ENCODE results near the gene EPB41L5.
A peak's percentile ranks its signal among the peaks of the same experiment; 100 is the strongest.
"Not testable (repeated sequence)": the region's sequence is repeated elsewhere in the genome, so short reads cannot be mapped to it uniquely, and the experiment has no call there.

The EPB41L5 gene

DNA sequence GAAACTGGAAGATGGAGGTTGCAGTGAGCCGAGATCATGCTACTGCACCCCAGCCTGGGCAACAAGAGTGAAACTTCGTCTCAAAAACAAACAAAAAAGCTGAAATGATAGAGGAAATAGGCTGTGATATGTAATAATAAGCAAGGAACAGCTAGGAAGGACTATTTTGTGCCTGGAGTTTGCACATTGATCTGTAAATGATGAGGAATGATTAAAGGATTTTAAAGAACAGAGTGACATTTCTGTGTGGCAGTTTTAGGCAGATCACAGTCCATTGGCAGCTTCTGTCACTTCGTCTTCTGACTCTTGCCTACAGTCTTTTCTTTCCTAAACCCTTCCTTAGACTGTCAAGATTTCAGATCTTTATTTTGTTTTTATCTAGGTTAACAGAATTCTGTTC, 19.4 kb downstream of the EPB41L5 start:
- DNase-seq: no peak

- no peak for DNase-seq
Measured at GRCh38 chr2:120034027-120034426, 21.1 kb downstream of the EPB41L5 start.

DNA sequence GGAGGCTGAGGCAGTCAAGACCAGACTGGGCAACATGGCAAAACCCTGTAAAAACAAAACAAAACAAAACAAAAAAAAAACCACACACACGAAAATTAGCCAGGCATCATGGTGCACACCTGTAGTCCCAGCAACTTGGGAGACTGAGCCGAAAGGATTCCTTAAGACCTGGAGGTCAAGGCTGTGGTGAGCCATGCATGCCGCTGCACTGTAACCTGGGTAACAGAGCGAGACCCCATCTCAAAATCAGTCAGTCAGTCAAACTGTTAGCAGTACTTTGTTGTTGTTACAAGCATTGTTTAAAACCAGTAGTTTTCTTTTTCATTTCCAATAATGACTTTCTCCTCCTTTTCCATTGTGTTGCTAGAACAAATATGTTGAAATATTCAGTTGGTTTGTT, 21.7 kb downstream of the EPB41L5 start:
- no peak for DNase-seq

DNA sequence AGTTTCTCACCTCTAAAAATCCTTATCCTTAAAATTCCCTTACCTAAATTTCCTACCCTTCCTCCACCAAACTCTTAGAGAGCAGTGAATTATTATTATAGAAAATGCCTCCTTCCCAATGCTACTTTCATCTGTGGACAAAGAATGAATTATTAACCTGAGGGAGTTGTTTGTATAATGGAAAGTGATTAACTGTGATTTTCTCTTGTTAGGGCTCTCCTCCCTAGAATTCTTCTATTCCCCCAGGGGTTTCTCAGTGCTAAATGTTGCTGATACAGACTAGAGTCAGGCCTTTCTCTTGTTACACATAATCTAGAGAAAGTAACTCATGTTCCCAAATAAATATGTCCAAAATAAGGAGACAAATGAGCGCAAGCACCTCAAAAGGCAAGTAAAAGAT, 23.3 kb downstream of the EPB41L5 start:
- no peak for DNase-seq

DNA sequence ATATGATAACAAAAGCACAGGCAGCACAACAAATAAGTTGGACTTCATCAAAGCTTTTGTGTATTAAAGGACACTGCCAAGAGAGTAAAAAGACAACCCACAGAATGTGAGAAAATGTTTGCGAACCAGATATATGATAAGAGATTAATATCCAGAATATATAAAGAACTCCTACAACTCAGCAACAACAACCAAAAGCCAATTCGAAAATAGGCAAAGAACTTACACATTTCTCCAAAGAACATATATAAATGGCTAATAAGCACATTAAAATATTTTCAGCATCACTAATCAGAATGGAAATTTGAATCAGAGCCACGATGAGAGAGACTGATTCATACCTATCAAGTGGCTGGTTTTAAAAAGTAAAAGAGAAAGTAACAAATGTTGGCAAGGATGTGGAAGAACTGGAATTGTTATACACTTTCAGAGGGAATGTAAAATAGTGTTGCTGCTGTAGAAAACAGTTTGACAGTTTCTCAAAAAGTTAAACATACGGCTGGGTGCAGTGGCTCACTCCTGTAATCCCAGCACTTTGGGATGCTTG, 25.2 kb downstream of the EPB41L5 start:
- DNase-seq: no peak

GRCh38 chr2:120042359-120042758, 29.5 kb downstream of the EPB41L5 start:
- DNase-seq: no peak

GRCh38 chr2:120044336-120044735, 31.5 kb downstream of the EPB41L5 start:
- no peak for DNase-seq

DNA sequence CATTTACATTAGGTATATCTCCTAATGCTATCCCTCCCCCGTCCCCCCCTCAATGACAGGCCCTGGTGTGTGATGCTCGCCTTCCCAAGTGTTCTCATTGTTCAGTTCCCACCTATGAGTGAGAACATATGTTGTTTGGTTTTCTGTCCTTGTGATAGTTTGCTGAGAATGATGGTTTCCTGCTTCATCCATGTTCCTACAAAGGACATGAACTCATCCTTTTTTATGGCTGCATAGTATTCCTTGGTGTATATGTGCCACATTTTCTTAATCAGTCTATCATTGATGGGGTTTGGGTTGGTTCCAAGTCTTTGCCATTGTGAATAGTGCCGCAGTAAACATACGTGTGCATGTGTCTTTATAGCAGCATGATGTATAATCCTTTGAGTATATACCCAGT, 32.9 kb downstream of the EPB41L5 start:
- not testable (repeated sequence) for DNase-seq

DNA sequence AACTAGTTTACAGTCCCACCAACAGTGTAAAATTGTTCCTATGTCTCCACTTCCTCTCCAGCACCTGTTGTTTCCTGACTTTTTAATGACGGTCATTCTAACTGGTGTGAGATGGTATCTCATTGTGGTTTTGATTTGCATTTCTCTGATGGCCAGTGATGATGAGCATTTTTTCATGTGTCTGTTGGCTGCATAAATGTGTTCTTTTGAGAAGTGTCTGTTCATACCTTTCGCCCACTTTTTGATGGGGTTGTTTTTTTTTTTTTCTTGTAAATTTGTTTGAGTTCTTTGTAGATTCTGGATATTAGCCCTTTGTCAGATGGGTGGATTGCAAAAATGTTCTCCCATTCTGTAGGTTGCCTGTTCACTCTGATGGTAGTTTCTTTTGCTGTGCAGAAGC, 33.4 kb downstream of the EPB41L5 start:
- DNase-seq: not testable (repeated sequence)

DNA sequence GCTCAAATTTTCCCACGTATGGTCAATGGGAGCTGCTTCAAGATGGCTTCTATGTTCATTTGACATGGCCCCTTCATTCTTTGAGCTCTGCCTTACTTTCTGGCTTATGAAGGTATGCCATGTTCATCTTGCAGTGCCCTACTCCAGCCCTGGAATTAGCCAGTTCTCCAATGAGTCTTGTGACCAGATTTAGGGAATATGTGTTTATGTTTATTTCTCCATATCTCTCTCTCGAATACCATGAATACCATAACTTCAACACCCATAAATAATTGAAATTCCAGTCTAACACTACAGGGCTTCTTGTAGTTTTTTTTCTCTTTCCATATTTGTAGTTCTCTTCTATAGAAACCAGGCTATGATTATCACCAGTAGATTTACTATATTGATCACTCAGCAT, 39.7 kb downstream of the EPB41L5 start:
- no peak for DNase-seq

DNA sequence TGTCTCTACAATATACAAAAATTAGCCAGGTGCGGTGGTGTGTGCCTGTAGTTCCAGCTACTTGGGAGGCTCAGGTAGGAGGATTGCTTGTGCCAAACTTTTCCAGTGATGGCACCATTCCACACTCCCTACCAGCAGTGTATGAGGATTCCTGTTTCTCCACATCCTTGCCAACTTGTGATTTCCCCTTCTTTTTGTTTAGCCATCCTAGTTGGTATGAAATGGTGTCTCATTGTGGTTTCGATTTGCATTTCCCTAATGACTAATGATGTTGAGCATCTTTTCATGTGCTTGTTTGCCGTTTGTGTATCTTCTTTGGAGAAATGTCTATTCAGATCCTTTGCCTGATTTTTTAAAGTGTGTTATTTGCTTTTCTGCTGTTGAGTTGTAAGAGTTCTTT, 41.0 kb downstream of the EPB41L5 start:
- DNase-seq: no peak

- no peak for DNase-seq
Measured at GRCh38 chr2:120059483-120059882, 46.6 kb downstream of the EPB41L5 start.

GRCh38 chr2:120060088-120060623, 47.3 kb downstream of the EPB41L5 start:
- no peak for DNase-seq

- no peak for DNase-seq
Measured at GRCh38 chr2:120064664-120065063, 51.8 kb downstream of the EPB41L5 start.

GRCh38 chr2:120066800-120067547, 54.1 kb downstream of the EPB41L5 start:
- peak; percentile 53 to 84 for DNase-seq

DNA sequence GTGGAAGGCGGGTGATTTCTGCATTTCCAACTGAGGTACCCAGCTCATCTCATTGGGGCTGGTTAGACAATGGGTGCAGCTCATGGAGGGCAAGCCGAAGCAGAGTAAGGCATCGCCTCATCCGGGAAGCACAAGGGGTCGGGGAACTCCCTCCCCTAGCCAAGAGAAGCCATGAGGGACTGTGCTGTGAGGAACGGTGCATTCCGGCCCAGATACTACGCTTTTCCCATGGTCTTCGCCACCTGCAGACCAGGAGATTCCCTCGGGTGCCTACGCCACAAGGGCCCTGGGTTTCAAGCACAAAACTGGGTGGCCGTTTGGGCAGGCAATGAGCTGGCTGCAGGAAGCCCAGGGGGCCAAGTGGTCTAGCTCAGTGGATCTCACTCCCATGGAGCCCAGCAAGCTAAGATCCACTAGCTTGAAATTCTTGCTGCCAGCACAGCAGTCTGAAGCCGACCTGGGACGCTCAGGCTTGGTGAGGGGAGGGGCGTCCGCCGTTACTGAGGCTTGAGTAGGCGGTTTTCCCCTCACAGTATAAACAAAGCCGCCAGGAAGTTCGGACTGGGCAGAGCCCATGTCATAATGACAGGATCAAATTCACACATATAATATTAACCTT, 55.3 kb downstream of the EPB41L5 start:
- DNase-seq: peak; percentile 85 to 89

- DNase-seq: no peak
Measured at GRCh38 chr2:120075545-120075944, 62.7 kb downstream of the EPB41L5 start.

- no peak for DNase-seq
Measured at GRCh38 chr2:120077896-120078295, 65.0 kb downstream of the EPB41L5 start.

GRCh38 chr2:120079647-120080046, 66.8 kb downstream of the EPB41L5 start:
- no peak for DNase-seq

DNA sequence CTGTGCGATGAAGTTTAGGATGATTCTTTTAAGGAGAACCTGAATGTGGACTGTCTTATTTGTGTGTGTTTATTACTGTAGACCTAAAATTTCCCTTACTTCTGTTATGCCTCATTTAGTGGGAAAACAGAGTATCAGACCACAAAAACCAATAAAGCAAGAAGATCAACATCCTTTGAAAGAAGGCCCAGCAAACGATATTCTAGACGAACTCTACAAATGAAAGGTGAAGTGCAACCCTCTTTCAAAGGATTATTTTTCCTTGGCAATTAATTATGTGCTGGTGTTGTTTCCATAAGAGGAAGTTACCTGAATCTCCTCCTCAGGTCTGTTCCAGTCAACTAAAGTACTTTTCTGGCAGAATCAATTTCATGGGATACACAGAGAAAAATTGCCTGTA, 78.6 kb downstream of the EPB41L5 start:
- no peak for DNase-seq

GRCh38 chr2:120094795-120095194, 81.9 kb downstream of the EPB41L5 start:
- no peak for DNase-seq

DNA sequence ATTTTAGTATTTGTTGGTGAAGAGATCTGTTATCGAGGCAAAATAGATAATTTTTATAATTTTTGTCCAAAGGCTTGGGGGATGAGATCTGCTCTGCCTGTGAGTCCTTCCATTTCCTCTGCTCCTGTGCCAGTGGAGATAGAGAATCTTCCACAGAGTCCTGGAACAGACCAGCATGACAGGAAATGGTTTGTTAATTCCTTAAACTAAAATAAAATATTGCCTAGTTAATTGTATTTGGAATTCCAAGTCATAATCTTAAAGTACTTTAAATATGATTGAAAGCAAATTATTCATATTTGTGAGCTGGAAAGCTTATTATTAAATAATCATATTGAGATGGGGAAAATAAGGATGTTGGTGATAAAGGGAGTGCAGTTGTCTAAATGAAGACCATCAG, 87.8 kb downstream of the EPB41L5 start:
- DNase-seq: no peak

DNA sequence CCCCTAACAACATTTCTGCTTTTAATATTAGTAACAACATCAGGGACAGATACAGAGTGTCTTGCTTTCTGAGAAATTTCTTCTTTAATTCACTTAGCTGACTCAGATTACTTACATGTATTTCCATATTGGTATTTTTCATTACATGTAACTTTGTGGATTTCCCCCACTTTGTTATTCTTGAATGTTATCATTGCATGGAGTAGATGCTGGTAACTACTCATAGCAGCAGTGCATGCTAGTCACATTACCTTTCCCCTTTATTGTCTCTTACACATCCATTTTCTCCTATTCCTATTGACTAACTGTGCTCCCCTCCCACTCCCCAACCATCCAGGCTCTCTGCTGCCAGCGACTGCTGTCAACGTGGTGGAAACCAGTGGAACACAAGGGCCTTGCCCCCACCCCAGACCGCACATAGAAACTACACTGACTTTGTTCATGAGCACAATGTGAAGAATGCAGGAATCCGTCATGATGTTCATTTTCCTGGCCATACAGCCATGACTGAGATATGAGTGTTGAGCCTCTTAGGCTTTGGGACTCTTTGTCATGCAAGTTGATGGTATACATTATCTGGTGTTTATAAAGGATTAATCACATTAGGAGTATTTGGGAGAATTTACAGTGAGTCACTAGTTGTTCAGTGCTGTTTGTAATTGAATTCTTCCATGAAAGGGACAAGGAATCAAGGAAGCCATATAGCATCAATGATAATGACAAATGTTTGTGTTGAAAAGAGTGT, 91.0 kb downstream of the EPB41L5 start:
- no peak for DNase-seq

GRCh38 chr2:120104772-120105171, 91.9 kb downstream of the EPB41L5 start:
- no peak for DNase-seq

All from NCI-H2081 (cell line).